ENCODE results near the gene SUPT7L. TPM values are rescaled to one million over a fixed set of nuclear protein-coding genes. Genes with fewer than 3 reads are reported as not detected.
A peak's percentile ranks its signal among the peaks of the same experiment; 100 is the strongest.
"Not testable (repeated sequence)": the region's sequence is repeated elsewhere in the genome, so short reads cannot be mapped to it uniquely, and the experiment has no call there.

Gene SUPT7L
- total RNA-seq, 2 experiments from 2014 or later, result 33.0 to 33.6 TPM

- peak; percentile 92 for DNase-seq (ENCODE audit: low spot score)
- POLR2A ChIA-PET, result interaction anchor here (0.7 to 1.7 kb wide), 3 partner anchors 15 to 180 kb away, joined by 4 to 5 read pairs (median 4); no protein-coding TSS in a partner anchor
- Histone ChIP-seq H3K79me2 (ENCODE audit: insufficient read depth, low read depth, low read length) (peaks cover 17% of the 10 kb centered on the region; the same call in 1 of the 2 replicates), H3K4me1 (ENCODE audit: insufficient read depth, low read length, poor library complexity, severe bottlenecking) (peaks cover 32% of the 10 kb centered on the region), H2AFZ (ENCODE audit: low read length) (peak within 1 kb of the TSS; percentile 95), H3K27ac (ENCODE audit: low read depth, low read length, poor library complexity, severe bottlenecking) (peak within 1 kb of the TSS; percentile 81), H3K4me2 (ENCODE audit: low read length) (peak within 1 kb of the TSS; percentile 99), H3K9me2 (ENCODE audit: insufficient read depth, low read length) (no peaks in the 10 kb centered on the region), H4K20me1 (ENCODE audit: insufficient read depth, low read length) (no peaks in the 10 kb centered on the region), H3K9me3 (ENCODE audit: low read length) (no peaks in the 10 kb centered on the region), H3K4me3 (ENCODE audit: low read depth, low read length, poor library complexity, severe bottlenecking) (peak within 1 kb of the TSS; percentile 96), H3K36me3 (ENCODE audit: insufficient read depth, low read length) (peaks cover 51% of the 10 kb centered on the region)
- TSS peak; percentile 46 for BruUV-seq (replicated peaks)
- intact Hi-C loops (cut with micrococcal nuclease; ENCODE audit: unreplicated experiment), result loop anchor here (1.0 to 5.0 kb wide), 4 partner anchors 47 to 259 kb away; partner anchors contain the start of genes EIF2B4, NRBP1, PPM1G and SNX17
- TF ChIP-seq EZH2phosphoT487 (IDR thresholded peaks at IDR 0.05; ENCODE audit: borderline replicate concordance, low read depth, low read length) (no peak), CTCF (conservative IDR thresholded peaks at IDR 0.05; ENCODE audit: low read length) (no peak)
- CTCF ChIA-PET (ENCODE audit: unreplicated experiment), result no interaction called here
Measured at GRCh38 chr2:27628767-27629709, 34.4 kb downstream of the SUPT7L start, which contains the start of the genes CCDC121 and GPN1. Gene CCDC121, minus strand, starts transcription at chr2:27629012. Its CDS starts 1,213 bp downstream, at chr2:27627799. Gene GPN1, plus strand, starts transcription at chr2:27629050. Its CDS starts 9 bp downstream, at chr2:27629059.

GRCh38 chr2:27627963-27628766 is 35.2 kb downstream of the SUPT7L start:
- no peaks in the 10 kb centered on the region for H4K20me1 ChIP-seq (ENCODE audit: insufficient read depth, low read length)
- intact Hi-C loops (cut with micrococcal nuclease; ENCODE audit: unreplicated experiment), result loop anchor here (2.0 to 5.0 kb wide), 3 partner anchors 46 to 221 kb away; partner anchors contain the start of genes NRBP1, PPM1G and ZNF512
- H2AFZ ChIP-seq (ENCODE audit: low read length), result peak overlapping the region; percentile 95; the same call in 1 of the 2 replicates
- H3K4me3 ChIP-seq (ENCODE audit: low read depth, low read length, poor library complexity, severe bottlenecking), result peak overlapping the region; percentile 96
- peaks cover 32% of the 10 kb centered on the region for H3K4me1 ChIP-seq (ENCODE audit: insufficient read depth, low read length, poor library complexity, severe bottlenecking)
- DNase-seq (ENCODE audit: low spot score), result peak; percentile 25
- TF ChIP-seq EZH2phosphoT487 (IDR thresholded peaks at IDR 0.05; ENCODE audit: borderline replicate concordance, low read depth, low read length) (no peak), CTCF (conservative IDR thresholded peaks at IDR 0.05; ENCODE audit: low read length) (no peak)
- H3K9me3 ChIP-seq (ENCODE audit: low read length), result no peaks in the 10 kb centered on the region
- ChIA-PET CTCF (ENCODE audit: unreplicated experiment) (no interaction called here), POLR2A (interaction anchor here (0.6 to 1.7 kb wide), 7 partner anchors 14 to 519 kb away, joined by 3 to 5 read pairs (median 4); partner anchors contain the start of genes GTF3C2, SLC4A1AP, SUPT7L and ZNF512)
- BruUV-seq (replicated peaks), result TSS peak; percentile 60
- peaks cover 52% of the 10 kb centered on the region for H3K36me3 ChIP-seq (ENCODE audit: insufficient read depth, low read length)
- no peaks in the 10 kb centered on the region for H3K9me2 ChIP-seq (ENCODE audit: insufficient read depth, low read length)
- H3K4me2 ChIP-seq (ENCODE audit: low read length), result peak overlapping the region; percentile 99
- peak overlapping the region; percentile 81 for H3K27ac ChIP-seq (ENCODE audit: low read depth, low read length, poor library complexity, severe bottlenecking)
- peaks cover 17% of the 10 kb centered on the region; the same call in 1 of the 2 replicates for H3K79me2 ChIP-seq (ENCODE audit: insufficient read depth, low read depth, low read length)

GRCh38 chr2:27626921-27627320 is 36.5 kb downstream of the SUPT7L start:
- CTCF ChIA-PET (ENCODE audit: unreplicated experiment), result not testable (repeated sequence)

GRCh38 chr2:27626323-27626722 is 37.1 kb downstream of the SUPT7L start:
- peaks cover 32% of the 10 kb centered on the region for H3K4me1 ChIP-seq (ENCODE audit: insufficient read depth, low read length, poor library complexity, severe bottlenecking)
- POLR2A ChIA-PET, result interaction anchor here (1.0 to 1.2 kb wide), 2 partner anchors 10 to 37 kb away, joined by 3 read pairs; partner anchors contain the start of genes SLC4A1AP and SUPT7L
- peak overlapping the region; percentile 81 for H3K27ac ChIP-seq (ENCODE audit: low read depth, low read length, poor library complexity, severe bottlenecking)
- BruUV-seq (replicated peaks); DNase-seq (ENCODE audit: low spot score); H2AFZ ChIP-seq (ENCODE audit: low read length); H3K9me2 ChIP-seq (ENCODE audit: insufficient read depth, low read length); CTCF ChIA-PET (ENCODE audit: unreplicated experiment); H3K9me3 ChIP-seq (ENCODE audit: low read length); H4K20me1 ChIP-seq (ENCODE audit: insufficient read depth, low read length): not testable (repeated sequence)
- H3K4me2 ChIP-seq (ENCODE audit: low read length), result peak overlapping the region; percentile 99
- intact Hi-C loops (cut with micrococcal nuclease; ENCODE audit: unreplicated experiment), result loop anchor here (5.0 kb wide), 2 partner anchors 44 to 219 kb away; partner anchors contain the start of genes PPM1G and ZNF512
- peak overlapping the region; percentile 96 for H3K4me3 ChIP-seq (ENCODE audit: low read depth, low read length, poor library complexity, severe bottlenecking)
- H3K79me2 ChIP-seq (ENCODE audit: insufficient read depth, low read depth, low read length), result peaks cover 17% of the 10 kb centered on the region; the same call in 1 of the 2 replicates
- H3K36me3 ChIP-seq (ENCODE audit: insufficient read depth, low read length), result peaks cover 52% of the 10 kb centered on the region

More at GRCh38 chr2:27626921-27627320, 36.5 kb downstream of the SUPT7L start:
- DNase-seq (ENCODE audit: low spot score), result peak; percentile 63
- POLR2A ChIA-PET, result interaction anchor here (0.6 to 1.2 kb wide), 4 partner anchors 11 to 768 kb away, joined by 3 to 4 read pairs (median 3); partner anchors contain the start of genes SLC4A1AP, SUPT7L and ZNF512
- H3K4me2 ChIP-seq (ENCODE audit: low read length), result peak overlapping the region; percentile 99
- H3K4me3 ChIP-seq (ENCODE audit: low read depth, low read length, poor library complexity, severe bottlenecking), result peak overlapping the region; percentile 96
- peaks cover 32% of the 10 kb centered on the region for H3K4me1 ChIP-seq (ENCODE audit: insufficient read depth, low read length, poor library complexity, severe bottlenecking)
- not testable (repeated sequence) for H2AFZ ChIP-seq (ENCODE audit: low read length); BruUV-seq (replicated peaks); H3K9me3 ChIP-seq (ENCODE audit: low read length); H3K9me2 ChIP-seq (ENCODE audit: insufficient read depth, low read length); H4K20me1 ChIP-seq (ENCODE audit: insufficient read depth, low read length)
- H3K27ac ChIP-seq (ENCODE audit: low read depth, low read length, poor library complexity, severe bottlenecking), result peak overlapping the region; percentile 81
- H3K79me2 ChIP-seq (ENCODE audit: insufficient read depth, low read depth, low read length), result peaks cover 17% of the 10 kb centered on the region; the same call in 1 of the 2 replicates
- peaks cover 52% of the 10 kb centered on the region for H3K36me3 ChIP-seq (ENCODE audit: insufficient read depth, low read length)
- intact Hi-C loops (cut with micrococcal nuclease; ENCODE audit: unreplicated experiment), result loop anchor here (5.0 kb wide), 2 partner anchors 45 to 220 kb away; partner anchors contain the start of genes PPM1G and ZNF512
